WTC11 (cell line): Measurements from ENCODE around the gene SMYD3. TPM values are rescaled to one million over a fixed set of nuclear protein-coding genes. Genes with fewer than 3 reads are reported as not detected.

Experiments used
- ATAC-seq: fragments of 200-7000 bp; cut with Tn5 transposase; 2 replicates; pipeline ENCODE4 v1.10.0; 2021; ENCODE audit warnings: mild to moderate bottlenecking, moderate library complexity
- CTCF ChIA-PET: fragments of 300-600 bp; sonication (Branson Sonifier 250); formaldehyde crosslinking; loops from one replicate; lab custom pipeline; 2021; ENCODE audit warnings: antibody characterized with exemption; lab: Charles Lee
- POLR2A ChIA-PET: fragments of 350-600 bp; sonication (Branson Sonifier 250); formaldehyde crosslinking; loops from one replicate; lab custom pipeline; 2021; ENCODE audit warnings: antibody characterized with exemption; lab: Charles Lee
- DNase-seq: peaks from one replicate; pipeline ENCODE4 v3.0.0; 2021; ENCODE audit warnings: low spot score
- H3K27ac Mint-ChIP-seq: 2 replicates; pipeline ENCODE4 v1.8.0; 2021; ENCODE audit warnings: mixed read lengths
- H3K27me3 Mint-ChIP-seq: 2 replicates; pipeline ENCODE4 v1.8.0; 2021; ENCODE audit warnings: low read depth, mild to moderate bottlenecking, moderate library complexity, mixed read lengths
- H3K36me3 Mint-ChIP-seq: 2 replicates; pipeline ENCODE4 v1.8.0; 2021; ENCODE audit warnings: mixed read lengths
- H3K4me1 Mint-ChIP-seq: 2 replicates; pipeline ENCODE4 v1.8.0; 2022; ENCODE audit warnings: mixed read lengths
- H3K4me3 Mint-ChIP-seq: 2 replicates; pipeline ENCODE4 v1.8.0; 2021; ENCODE audit warnings: mild to moderate bottlenecking, moderate library complexity, mixed read lengths
- H3K9me3 Mint-ChIP-seq: 2 replicates; pipeline ENCODE4 v1.8.0; 2021; ENCODE audit warnings: mixed read lengths
- ATF1 ChIP-seq: sonication (generic); formaldehyde crosslinking; IDR thresholded peaks from 2 replicates; pipeline ENCODE4 v1.8.1; 2023; ENCODE audit warnings: mild to moderate bottlenecking, moderate library complexity, missing genetic modification reagents
- ETV6 ChIP-seq: sonication (generic); formaldehyde crosslinking; IDR thresholded peaks from 2 replicates; pipeline ENCODE4 v1.8.1; 2022; ENCODE audit warnings: mild to moderate bottlenecking, missing genetic modification reagents
- FOXK1 ChIP-seq: sonication (generic); formaldehyde crosslinking; IDR thresholded peaks from 2 replicates; pipeline ENCODE4 v1.8.0; 2022; ENCODE audit warnings: mild to moderate bottlenecking, moderate library complexity, missing genetic modification reagents
- GTF2I ChIP-seq: fragments of 250-450 bp; sonication (Bioruptor Pico); conservative IDR thresholded peaks from 2 replicates; pipeline ENCODE4 v1.4.0; 2021; ENCODE audit warnings: mild to moderate bottlenecking
- HMGA2 ChIP-seq: fragments of 250-450 bp; sonication (Bioruptor Pico); IDR thresholded peaks from 2 replicates; pipeline ENCODE4 v1.4.0; 2021; ENCODE audit warnings: mild to moderate bottlenecking, moderate library complexity
- JAZF1 ChIP-seq: fragments of 250-450 bp; sonication (Bioruptor Pico); IDR thresholded peaks from 2 replicates; pipeline ENCODE4 v1.9.0; 2021; ENCODE audit warnings: moderate library complexity, mild to moderate bottlenecking, inconsistent platforms
- MXD4 ChIP-seq: fragments of 250-450 bp; sonication (Bioruptor Pico); IDR thresholded peaks from 2 replicates; pipeline ENCODE4 v1.8.0; 2021; ENCODE audit warnings: mild to moderate bottlenecking, moderate library complexity, borderline replicate concordance
- MYBL2 ChIP-seq: sonication (generic); formaldehyde crosslinking; IDR thresholded peaks from 2 replicates; pipeline ENCODE4 v1.8.1; 2023; ENCODE audit warnings: mild to moderate bottlenecking, moderate library complexity, missing genetic modification reagents
- NFYB ChIP-seq: sonication (generic); formaldehyde crosslinking; conservative IDR thresholded peaks from 2 replicates; pipeline ENCODE4 v1.8.0; 2022; ENCODE audit warnings: low read depth, missing genetic modification reagents
- RELA ChIP-seq: sonication (generic); formaldehyde crosslinking; IDR thresholded peaks from 2 replicates; pipeline ENCODE4 v1.8.1; 2022; ENCODE audit warnings: missing genetic modification reagents, mild to moderate bottlenecking, borderline replicate concordance
- SP1 ChIP-seq: sonication (generic); formaldehyde crosslinking; conservative IDR thresholded peaks from 2 replicates; pipeline ENCODE4 v1.8.1; 2022; ENCODE audit warnings: missing genetic modification reagents
- TEAD1 ChIP-seq: sonication (generic); formaldehyde crosslinking; IDR thresholded peaks from 2 replicates; pipeline ENCODE4 v1.8.0; 2022; ENCODE audit warnings: mild to moderate bottlenecking, missing genetic modification reagents
- ZNF121 ChIP-seq: sonication (generic); formaldehyde crosslinking; IDR thresholded peaks from 2 replicates; pipeline ENCODE4 v1.8.0; 2023; ENCODE audit warnings: missing genetic modification reagents
- ZNF263 ChIP-seq: sonication (generic); formaldehyde crosslinking; IDR thresholded peaks from 2 replicates; pipeline ENCODE4 v1.8.1; 2022; ENCODE audit warnings: low read depth, mild to moderate bottlenecking, moderate library complexity, missing genetic modification reagents
- ZNF317 ChIP-seq: sonication (generic); formaldehyde crosslinking; IDR thresholded peaks from 2 replicates; pipeline ENCODE4 v1.8.1; 2023; ENCODE audit warnings: low read depth, mild to moderate bottlenecking, moderate library complexity, missing genetic modification reagents, borderline replicate concordance
- ZNF416 ChIP-seq: fragments of 250-450 bp; sonication (Bioruptor Pico); IDR thresholded peaks from 2 replicates; pipeline ENCODE4 v1.9.0; 2021; ENCODE audit warnings: mild to moderate bottlenecking, inconsistent platforms
- total RNA-seq: library from RNA; stranded (reverse); gene quantifications from 3 replicates; pipeline ENCODE4 v1.2.3, GENCODE V29; 2021
- TF ChIP-seq, protein P1 (sequence below): fragments of 250-450 bp; sonication (Bioruptor Pico); IDR thresholded peaks from 2 replicates; pipeline ENCODE4 v2.1.2; 2022; ENCODE audit warnings: mild to moderate bottlenecking, moderate library complexity
- TF ChIP-seq, protein P2 (sequence below): fragments of 250-450 bp; sonication (Bioruptor Pico); IDR thresholded peaks from 2 replicates; pipeline ENCODE4 v1.8.0; 2021; ENCODE audit warnings: mild to moderate bottlenecking
- TF ChIP-seq, protein P3 (sequence below): sonication (generic); formaldehyde crosslinking; IDR thresholded peaks from 2 replicates; pipeline ENCODE4 v1.8.0; 2022; ENCODE audit warnings: missing genetic modification reagents
- TF ChIP-seq, protein P4 (sequence below): sonication (generic); formaldehyde crosslinking; IDR thresholded peaks from 2 replicates; pipeline ENCODE4 v1.8.1; 2022; ENCODE audit warnings: low read depth, missing genetic modification reagents, borderline replicate concordance
- TF ChIP-seq, protein P5 (sequence below): sonication (generic); formaldehyde crosslinking; IDR thresholded peaks from 2 replicates; pipeline ENCODE4 v1.8.1; 2023; ENCODE audit warnings: mild to moderate bottlenecking, missing genetic modification reagents
- TF ChIP-seq, protein P6 (sequence below): fragments of 250-450 bp; sonication (Bioruptor Pico); IDR thresholded peaks from 2 replicates; pipeline ENCODE4 v1.9.0; 2021; ENCODE audit warnings: moderate library complexity, mild to moderate bottlenecking, inconsistent platforms, borderline replicate concordance

Gene SMYD3
- total RNA-seq, 1 experiment from 2014 or later: 21.4 TPM

DNA sequence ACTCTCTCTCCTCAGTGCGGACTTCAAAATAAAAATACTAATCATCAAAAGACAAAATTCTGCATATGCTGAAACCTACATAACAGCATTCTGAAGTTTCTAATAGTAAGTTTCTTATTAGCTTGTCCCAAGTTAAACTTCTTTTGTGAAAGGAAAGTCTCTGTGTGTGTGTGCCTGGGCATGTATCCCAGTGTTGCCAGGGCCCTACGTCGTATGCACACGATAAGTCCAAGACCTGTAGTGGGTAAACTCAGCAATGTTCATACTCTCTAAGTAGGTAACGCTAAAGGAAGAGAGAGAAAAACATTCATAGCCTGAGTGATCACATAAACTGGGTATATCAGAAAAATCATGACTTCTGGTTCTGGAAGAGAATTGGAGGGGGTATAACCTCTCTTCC is 465.7 kb downstream of the SMYD3 start:
- Mint-ChIP-seq H3K9me3 (no peaks in the 10 kb centered on the region), H3K36me3 (no peaks in the 10 kb centered on the region; the same call in 1 of the 2 replicates), H3K27me3 (no peaks in the 10 kb centered on the region), H3K4me1 (peaks cover 1% of the 10 kb centered on the region), H3K27ac (no peak overlapping the region), H3K4me3 (no peak overlapping the region)
- ChIA-PET POLR2A (no interaction called here), CTCF (no interaction called here)
- ATAC-seq (no peak), DNase-seq (no peak)
- TF ChIP-seq, protein P1, sequence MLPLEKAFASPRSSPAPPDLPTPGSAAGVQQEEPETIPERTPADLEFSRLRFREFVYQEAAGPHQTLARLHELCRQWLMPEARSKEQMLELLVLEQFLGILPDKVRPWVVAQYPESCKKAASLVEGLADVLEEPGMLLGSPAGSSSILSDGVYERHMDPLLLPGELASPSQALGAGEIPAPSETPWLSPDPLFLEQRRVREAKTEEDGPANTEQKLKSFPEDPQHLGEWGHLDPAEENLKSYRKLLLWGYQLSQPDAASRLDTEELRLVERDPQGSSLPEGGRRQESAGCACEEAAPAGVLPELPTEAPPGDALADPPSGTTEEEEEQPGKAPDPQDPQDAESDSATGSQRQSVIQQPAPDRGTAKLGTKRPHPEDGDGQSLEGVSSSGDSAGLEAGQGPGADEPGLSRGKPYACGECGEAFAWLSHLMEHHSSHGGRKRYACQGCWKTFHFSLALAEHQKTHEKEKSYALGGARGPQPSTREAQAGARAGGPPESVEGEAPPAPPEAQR (CRISPR knock-in tag): no peak
- TF ChIP-seq NFYB (CRISPR knock-in tag) (no peak), ZNF121 (CRISPR knock-in tag) (no peak), MYBL2 (CRISPR knock-in tag) (no peak), GTF2I (CRISPR knock-in tag) (no peak), ZNF416 (no peak), RELA (CRISPR knock-in tag) (no peak), ATF1 (CRISPR knock-in tag) (no peak), FOXK1 (no peak), ETV6 (CRISPR knock-in tag) (no peak), ZNF263 (CRISPR knock-in tag) (no peak), MXD4 (CRISPR knock-in tag) (no peak), HMGA2 (CRISPR knock-in tag) (no peak), JAZF1 (CRISPR knock-in tag) (no peak)
- TF ChIP-seq, protein P2, sequence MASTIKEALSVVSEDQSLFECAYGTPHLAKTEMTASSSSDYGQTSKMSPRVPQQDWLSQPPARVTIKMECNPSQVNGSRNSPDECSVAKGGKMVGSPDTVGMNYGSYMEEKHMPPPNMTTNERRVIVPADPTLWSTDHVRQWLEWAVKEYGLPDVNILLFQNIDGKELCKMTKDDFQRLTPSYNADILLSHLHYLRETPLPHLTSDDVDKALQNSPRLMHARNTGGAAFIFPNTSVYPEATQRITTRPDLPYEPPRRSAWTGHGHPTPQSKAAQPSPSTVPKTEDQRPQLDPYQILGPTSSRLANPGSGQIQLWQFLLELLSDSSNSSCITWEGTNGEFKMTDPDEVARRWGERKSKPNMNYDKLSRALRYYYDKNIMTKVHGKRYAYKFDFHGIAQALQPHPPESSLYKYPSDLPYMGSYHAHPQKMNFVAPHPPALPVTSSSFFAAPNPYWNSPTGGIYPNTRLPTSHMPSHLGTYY: no peak
- TF ChIP-seq, protein P3, sequence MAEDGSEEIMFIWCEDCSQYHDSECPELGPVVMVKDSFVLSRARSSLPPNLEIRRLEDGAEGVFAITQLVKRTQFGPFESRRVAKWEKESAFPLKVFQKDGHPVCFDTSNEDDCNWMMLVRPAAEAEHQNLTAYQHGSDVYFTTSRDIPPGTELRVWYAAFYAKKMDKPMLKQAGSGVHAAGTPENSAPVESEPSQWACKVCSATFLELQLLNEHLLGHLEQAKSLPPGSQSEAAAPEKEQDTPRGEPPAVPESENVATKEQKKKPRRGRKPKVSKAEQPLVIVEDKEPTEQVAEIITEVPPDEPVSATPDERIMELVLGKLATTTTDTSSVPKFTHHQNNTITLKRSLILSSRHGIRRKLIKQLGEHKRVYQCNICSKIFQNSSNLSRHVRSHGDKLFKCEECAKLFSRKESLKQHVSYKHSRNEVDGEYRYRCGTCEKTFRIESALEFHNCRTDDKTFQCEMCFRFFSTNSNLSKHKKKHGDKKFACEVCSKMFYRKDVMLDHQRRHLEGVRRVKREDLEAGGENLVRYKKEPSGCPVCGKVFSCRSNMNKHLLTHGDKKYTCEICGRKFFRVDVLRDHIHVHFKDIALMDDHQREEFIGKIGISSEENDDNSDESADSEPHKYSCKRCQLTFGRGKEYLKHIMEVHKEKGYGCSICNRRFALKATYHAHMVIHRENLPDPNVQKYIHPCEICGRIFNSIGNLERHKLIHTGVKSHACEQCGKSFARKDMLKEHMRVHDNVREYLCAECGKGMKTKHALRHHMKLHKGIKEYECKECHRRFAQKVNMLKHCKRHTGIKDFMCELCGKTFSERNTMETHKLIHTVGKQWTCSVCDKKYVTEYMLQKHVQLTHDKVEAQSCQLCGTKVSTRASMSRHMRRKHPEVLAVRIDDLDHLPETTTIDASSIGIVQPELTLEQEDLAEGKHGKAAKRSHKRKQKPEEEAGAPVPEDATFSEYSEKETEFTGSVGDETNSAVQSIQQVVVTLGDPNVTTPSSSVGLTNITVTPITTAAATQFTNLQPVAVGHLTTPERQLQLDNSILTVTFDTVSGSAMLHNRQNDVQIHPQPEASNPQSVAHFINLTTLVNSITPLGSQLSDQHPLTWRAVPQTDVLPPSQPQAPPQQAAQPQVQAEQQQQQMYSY: no peak
- TF ChIP-seq, protein P4, sequence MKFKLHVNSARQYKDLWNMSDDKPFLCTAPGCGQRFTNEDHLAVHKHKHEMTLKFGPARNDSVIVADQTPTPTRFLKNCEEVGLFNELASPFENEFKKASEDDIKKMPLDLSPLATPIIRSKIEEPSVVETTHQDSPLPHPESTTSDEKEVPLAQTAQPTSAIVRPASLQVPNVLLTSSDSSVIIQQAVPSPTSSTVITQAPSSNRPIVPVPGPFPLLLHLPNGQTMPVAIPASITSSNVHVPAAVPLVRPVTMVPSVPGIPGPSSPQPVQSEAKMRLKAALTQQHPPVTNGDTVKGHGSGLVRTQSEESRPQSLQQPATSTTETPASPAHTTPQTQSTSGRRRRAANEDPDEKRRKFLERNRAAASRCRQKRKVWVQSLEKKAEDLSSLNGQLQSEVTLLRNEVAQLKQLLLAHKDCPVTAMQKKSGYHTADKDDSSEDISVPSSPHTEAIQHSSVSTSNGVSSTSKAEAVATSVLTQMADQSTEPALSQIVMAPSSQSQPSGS (CRISPR knock-in tag): no peak

DNA sequence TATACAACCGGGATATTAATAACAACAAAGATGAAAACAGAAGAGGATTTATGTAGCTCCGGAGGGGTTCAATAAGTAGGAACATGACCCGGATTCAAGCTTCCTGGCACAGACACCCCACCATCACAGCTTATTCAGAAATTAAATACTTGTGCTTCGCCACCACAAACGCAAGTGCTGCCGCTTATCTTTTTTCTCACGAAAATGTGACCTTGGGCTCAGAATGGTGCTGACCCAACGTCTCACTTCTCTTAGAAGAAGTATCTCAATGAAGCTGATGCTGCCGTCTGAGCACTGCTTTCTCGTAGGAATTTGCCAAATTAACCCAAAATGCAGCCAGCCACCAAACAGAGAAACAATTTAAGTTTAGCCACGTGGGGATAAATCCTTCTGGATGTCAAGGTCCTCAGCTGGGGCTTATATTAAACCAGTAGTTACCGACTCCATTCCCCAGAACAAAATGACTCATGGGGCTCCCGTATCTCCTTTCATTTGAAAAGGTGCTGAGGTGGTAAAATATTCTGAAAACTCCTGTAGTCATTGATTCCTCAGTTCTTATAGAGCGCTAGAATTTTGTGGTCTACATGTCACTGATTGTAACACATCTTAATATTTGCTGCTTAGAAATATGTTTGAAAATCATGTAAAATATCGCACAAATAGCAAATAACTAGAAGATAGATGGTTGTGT is 466.7 kb downstream of the SMYD3 start:
- Mint-ChIP-seq H3K27ac (no peak overlapping the region), H3K27me3 (no peaks in the 10 kb centered on the region), H3K36me3 (no peaks in the 10 kb centered on the region; the same call in 1 of the 2 replicates)
- TF ChIP-seq ZNF317 (CRISPR knock-in tag): no peak
- TF ChIP-seq, protein P5, sequence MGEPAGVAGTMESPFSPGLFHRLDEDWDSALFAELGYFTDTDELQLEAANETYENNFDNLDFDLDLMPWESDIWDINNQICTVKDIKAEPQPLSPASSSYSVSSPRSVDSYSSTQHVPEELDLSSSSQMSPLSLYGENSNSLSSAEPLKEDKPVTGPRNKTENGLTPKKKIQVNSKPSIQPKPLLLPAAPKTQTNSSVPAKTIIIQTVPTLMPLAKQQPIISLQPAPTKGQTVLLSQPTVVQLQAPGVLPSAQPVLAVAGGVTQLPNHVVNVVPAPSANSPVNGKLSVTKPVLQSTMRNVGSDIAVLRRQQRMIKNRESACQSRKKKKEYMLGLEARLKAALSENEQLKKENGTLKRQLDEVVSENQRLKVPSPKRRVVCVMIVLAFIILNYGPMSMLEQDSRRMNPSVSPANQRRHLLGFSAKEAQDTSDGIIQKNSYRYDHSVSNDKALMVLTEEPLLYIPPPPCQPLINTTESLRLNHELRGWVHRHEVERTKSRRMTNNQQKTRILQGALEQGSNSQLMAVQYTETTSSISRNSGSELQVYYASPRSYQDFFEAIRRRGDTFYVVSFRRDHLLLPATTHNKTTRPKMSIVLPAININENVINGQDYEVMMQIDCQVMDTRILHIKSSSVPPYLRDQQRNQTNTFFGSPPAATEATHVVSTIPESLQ (CRISPR knock-in tag): no peak
- TF ChIP-seq SP1 (CRISPR knock-in tag): no peak
- TF ChIP-seq, protein P6, sequence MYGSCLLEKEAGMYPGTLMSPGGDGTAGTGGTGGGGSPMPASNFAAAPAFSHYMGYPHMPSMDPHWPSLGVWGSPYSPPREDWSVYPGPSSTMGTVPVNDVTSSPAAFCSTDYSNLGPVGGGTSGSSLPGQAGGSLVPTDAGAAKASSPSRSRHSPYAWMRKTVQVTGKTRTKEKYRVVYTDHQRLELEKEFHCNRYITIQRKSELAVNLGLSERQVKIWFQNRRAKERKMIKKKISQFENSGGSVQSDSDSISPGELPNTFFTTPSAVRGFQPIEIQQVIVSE (CRISPR knock-in tag): no peak
- TF ChIP-seq, protein P1 (CRISPR knock-in tag): no peak
- no peak for TF ChIP-seq TEAD1
- TF ChIP-seq, all 79 proteins: peak for 0
- no peak for DNase-seq
- no peak for ATAC-seq
- ChIA-PET POLR2A (interaction anchor here (0.5 kb wide), 1 partner anchor 584 kb away, joined by 5 read pairs; no protein-coding TSS in a partner anchor), CTCF (no interaction called here)
- Mint-ChIP-seq H3K4me3 (no peak overlapping the region), H3K4me1 (peaks cover 9% of the 10 kb centered on the region), H3K9me3 (no peaks in the 10 kb centered on the region)
